GM12878 (cell line): ENCODE results near the gene WWP2. TPM values are rescaled to one million over a fixed set of nuclear protein-coding genes. Genes with fewer than 3 reads are reported as not detected.

ENCODE experiments used
- ATAC-seq: fragments of 200-7000 bp; cut with Tn5 transposase; 3 replicates; pipeline ENCODE4 v1.9.1; 2020; ENCODE audit warnings: mild to moderate bottlenecking, moderate library complexity
- BruUV-seq: library from RNA; stranded (reverse); fragments of 400-500 nt; replicated peaks from 2 replicates; lab custom pipeline; 2021; lab: Mats Ljungman, UMichigan
- CTCF ChIA-PET: fragments of 300-600 bp; sonication (Branson Sonifier 250); formaldehyde crosslinking; extraction: SDS; loops from one replicate; lab custom pipeline; 2021; ENCODE audit warnings: inconsistent platforms; lab: Yijun Ruan, JAX
- POLR2A ChIA-PET: fragments of 350-600 bp; formaldehyde crosslinking; extraction: SDS; loops from one replicate; lab custom pipeline; 2021; ENCODE audit warnings: inconsistent platforms; lab: Charles Lee
- RAD21 ChIA-PET: fragments of 300-600 bp; sonication (Branson Sonifier 250); formaldehyde crosslinking; loops from one replicate; lab custom pipeline; 2023; ENCODE audit warnings: antibody characterized with exemption; ENCODE audit not compliant: unreplicated experiment; lab: Charles Lee
- SMC1A ChIA-PET: fragments of 300-600 bp; sonication (Branson Sonifier 250); formaldehyde crosslinking; loops from one replicate; lab custom pipeline; 2023; ENCODE audit not compliant: unreplicated experiment, uncharacterized antibody; lab: Charles Lee
- DNase-seq: peaks from one replicate; pipeline ENCODE4 v3.0.0-alpha.2; 2011; ENCODE audit warnings: low read depth, low spot score
- FAIRE-seq: peaks from 3 replicates; lab custom pipeline; 2011; peaks lifted over from hg19 to GRCh38; lab: Jason Lieb, UNC
- H2AFZ ChIP-seq: 2 replicates; pipeline ENCODE4 v1.6.0; 2011; ENCODE audit warnings: low read depth, low read length, control low read depth; ENCODE audit not compliant: control insufficient read depth
- H3K27ac ChIP-seq: 2 replicates; pipeline ENCODE4 v1.5.1; 2011; ENCODE audit warnings: control low read depth; ENCODE audit not compliant: control insufficient read depth, insufficient read depth
- H3K27me3 ChIP-seq, 2 experiments: replicated peaks in 1 of 2; 2 replicates each; pipeline versions ENCODE4 v1.6.0 to v1.6.1; 2011; ENCODE audit warnings: low read length in 1 of 2; ENCODE audit not compliant: control insufficient read depth in 2 of 2, insufficient read depth in 2 of 2
- H3K36me3 ChIP-seq, 2 experiments: 2 replicates each; pipeline ENCODE4 v1.5.1; 2011; ENCODE audit warnings: low read length in 1 of 2; ENCODE audit not compliant: control insufficient read depth in 2 of 2, insufficient read depth in 2 of 2
- H3K4me1 ChIP-seq: 2 replicates; pipeline ENCODE4 v1.6.1; 2011; ENCODE audit warnings: mild to moderate bottlenecking, low read length, moderate library complexity, mixed read lengths; ENCODE audit not compliant: control insufficient read depth, insufficient read depth
- H3K4me2 ChIP-seq: 2 replicates; pipeline ENCODE4 v1.6.0; 2011; ENCODE audit warnings: control low read depth; ENCODE audit not compliant: control insufficient read depth, insufficient read depth
- H3K4me3 ChIP-seq: fragments of 200-600 bp; sonication (generic); 2 replicates; pipeline ENCODE4 v1.5.1; 2016
- H3K79me2 ChIP-seq: 2 replicates; pipeline ENCODE4 v1.6.0; 2011; ENCODE audit warnings: low read length; ENCODE audit not compliant: control insufficient read depth, insufficient read depth
- H3K9ac ChIP-seq: 2 replicates; pipeline ENCODE4 v1.8.0; 2011; ENCODE audit warnings: low read length, control low read depth, mixed read lengths; ENCODE audit not compliant: control insufficient read depth, insufficient read depth
- H3K9me3 ChIP-seq: replicated peaks from 3 replicates; pipeline ENCODE4 v1.5.1; 2011; ENCODE audit warnings: mild to moderate bottlenecking, low read length; ENCODE audit not compliant: control insufficient read depth, insufficient read depth
- H4K20me1 ChIP-seq: 2 replicates; pipeline ENCODE4 v1.6.0; 2011; ENCODE audit not compliant: control insufficient read depth, insufficient read depth
- SIN3A ChIP-seq: IDR thresholded peaks from 2 replicates; pipeline ENCODE4 v1.6.1; 2012; ENCODE audit warnings: low read depth, low read length, improper control_type of control experiment
- WGBS: methylation state at CpG from one replicate; pipeline ENCODE4 v1.1.6; 2016; ENCODE audit warnings: low lambda C conversion rate; ENCODE audit not compliant: insufficient replicate concordance, insufficient coverage; ENCODE audit errors: missing lambda C conversion rate; 5-methylcytosine and 5-hydroxymethylcytosine counted together
- in situ Hi-C: fragments of 300-500 bp; cut with MboI; formaldehyde crosslinking; loops from 9 replicates; pipeline ENCODE4 v1.14.3; 2018; ENCODE audit warnings: mixed read lengths
- intact Hi-C: fragments of 100-400 bp; cut with micrococcal nuclease; formaldehyde crosslinking; loops from one replicate; pipeline ENCODE4 v1.14.2; 2022; ENCODE audit not compliant: unreplicated experiment
- polyA plus RNA-seq, 11 experiments: library from polyadenylated mRNA; depleted of rRNA in 4 of 11; unstranded in 6 of 11; stranded (reverse) in 5 of 11; fragments of >200 nt; fragmentation: Nextera tagmentation in 4 of 11; fragmentation: Illumina TruSeq in 1 of 11; extraction: Ambion mirVana in 4 of 11; extraction: Trizol in 1 of 11; gene quantifications; 1 replicate in 1 of 11; 2 replicates in 10 of 11; pipeline versions ENCODE4 v1.2.1 to v1.2.3, GENCODE V29; 2011 to 2016; ENCODE audit warnings: inconsistent platforms in 2 of 11, missing spikeins in 2 of 11, low read depth in 1 of 11
- total RNA-seq, 4 experiments: library from RNA; depleted of rRNA in 3 of 4; stranded (reverse); fragments of >200 nt in 3 of 4; fragmentation: Illumina TruSeq in 1 of 4; extraction: Trizol in 1 of 4; gene quantifications; 2 replicates each; pipeline versions ENCODE4 v1.2.1 to v1.2.3, GENCODE V29; 2013 to 2021
- TF ChIP-seq, protein P1 (sequence below): fragments of 450-650 bp; IDR thresholded peaks from 2 replicates; pipeline ENCODE4 v1.6.1; 2016; ENCODE audit warnings: mild to moderate bottlenecking

Gene WWP2
- total and polyA plus RNA-seq, 10 of the 15 experiments (the other 5 are each of a cell fraction or from before 2014, with no cell fraction given): 2.8 to 47.0 (median 23.8) TPM

- CTCF ChIA-PET: no interaction called here
- Histone ChIP-seq H3K79me2 (no peaks in the 10 kb centered on the region), H3K9ac (no peak overlapping the region), H3K9me3 (no peaks in the 10 kb centered on the region), H3K4me3 (no peak overlapping the region), H3K4me2 (no peak overlapping the region), H3K4me1 (peaks cover 2% of the 10 kb centered on the region; the same call in 1 of the 2 replicates), H2AFZ (no peak overlapping the region), H4K20me1 (no peaks in the 10 kb centered on the region), H3K27ac (no peak overlapping the region), H3K36me3 (no peaks in the 10 kb centered on the region), H3K27me3 (no peaks in the 10 kb centered on the region)
- TF ChIP-seq, protein P1, sequence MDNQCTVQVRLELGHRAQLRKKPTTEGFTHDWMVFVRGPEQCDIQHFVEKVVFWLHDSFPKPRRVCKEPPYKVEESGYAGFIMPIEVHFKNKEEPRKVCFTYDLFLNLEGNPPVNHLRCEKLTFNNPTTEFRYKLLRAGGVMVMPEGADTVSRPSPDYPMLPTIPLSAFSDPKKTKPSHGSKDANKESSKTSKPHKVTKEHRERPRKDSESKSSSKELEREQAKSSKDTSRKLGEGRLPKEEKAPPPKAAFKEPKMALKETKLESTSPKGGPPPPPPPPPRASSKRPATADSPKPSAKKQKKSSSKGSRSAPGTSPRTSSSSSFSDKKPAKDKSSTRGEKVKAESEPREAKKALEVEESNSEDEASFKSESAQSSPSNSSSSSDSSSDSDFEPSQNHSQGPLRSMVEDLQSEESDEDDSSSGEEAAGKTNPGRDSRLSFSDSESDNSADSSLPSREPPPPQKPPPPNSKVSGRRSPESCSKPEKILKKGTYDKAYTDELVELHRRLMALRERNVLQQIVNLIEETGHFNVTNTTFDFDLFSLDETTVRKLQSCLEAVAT: peak; percentile 73
- TF ChIP-seq SIN3A: no peak
- intact Hi-C loops (no loop called here), in situ Hi-C loops (no loop called here)
- DNase-seq: no peak
- POLR2A ChIA-PET: interaction anchor here (0.7 kb wide), 1 partner anchor 60 kb away, joined by 7 read pairs; no protein-coding TSS in a partner anchor
- no peak for FAIRE-seq
- RAD21 ChIA-PET: no interaction called here
- peak; percentile 39; the same call in 2 of the 3 replicates for ATAC-seq
- SMC1A ChIA-PET: interaction anchor here (0.6 to 0.7 kb wide), 2 partner anchors 37 to 74 kb away, joined by 3 to 4 read pairs; no protein-coding TSS in a partner anchor
- no TSS peak for BruUV-seq
- WGBS: 81% methylated on average over 13 of the region's 13 CpGs
Measured at GRCh38 chr16:69831212-69832123, 69.3 kb downstream of the WWP2 start.
